Epithelial cell of esophagus (primary cell): ENCODE results near the gene LGALS3BP.

Source experiments
- DNase-seq: peaks from one replicate; pipeline ENCODE4 v3.0.0; 2010; ENCODE audit warnings: low read depth
- H3K4me3 ChIP-seq: 2 replicates; pipeline ENCODE4 v1.5.1; 2011; ENCODE audit warnings: mild to moderate bottlenecking, low read length, control low read depth
- TF ChIP-seq, protein P1 (sequence below): IDR thresholded peaks from 2 replicates; pipeline ENCODE4 v1.5.1; 2011; ENCODE audit warnings: low read depth, mild to moderate bottlenecking, low read length, control low read depth, inconsistent platforms; ENCODE audit not compliant: insufficient read depth; ENCODE audit errors: missing control alignments

Gene LGALS3BP

GRCh38 chr17:78997231-78997741 is 17.6 kb upstream of the LGALS3BP start:
- peak; percentile 77 for DNase-seq
- TF ChIP-seq, protein P1, sequence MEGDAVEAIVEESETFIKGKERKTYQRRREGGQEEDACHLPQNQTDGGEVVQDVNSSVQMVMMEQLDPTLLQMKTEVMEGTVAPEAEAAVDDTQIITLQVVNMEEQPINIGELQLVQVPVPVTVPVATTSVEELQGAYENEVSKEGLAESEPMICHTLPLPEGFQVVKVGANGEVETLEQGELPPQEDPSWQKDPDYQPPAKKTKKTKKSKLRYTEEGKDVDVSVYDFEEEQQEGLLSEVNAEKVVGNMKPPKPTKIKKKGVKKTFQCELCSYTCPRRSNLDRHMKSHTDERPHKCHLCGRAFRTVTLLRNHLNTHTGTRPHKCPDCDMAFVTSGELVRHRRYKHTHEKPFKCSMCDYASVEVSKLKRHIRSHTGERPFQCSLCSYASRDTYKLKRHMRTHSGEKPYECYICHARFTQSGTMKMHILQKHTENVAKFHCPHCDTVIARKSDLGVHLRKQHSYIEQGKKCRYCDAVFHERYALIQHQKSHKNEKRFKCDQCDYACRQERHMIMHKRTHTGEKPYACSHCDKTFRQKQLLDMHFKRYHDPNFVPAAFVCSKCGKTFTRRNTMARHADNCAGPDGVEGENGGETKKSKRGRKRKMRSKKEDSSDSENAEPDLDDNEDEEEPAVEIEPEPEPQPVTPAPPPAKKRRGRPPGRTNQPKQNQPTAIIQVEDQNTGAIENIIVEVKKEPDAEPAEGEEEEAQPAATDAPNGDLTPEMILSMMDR: no peak
- H3K4me3 ChIP-seq: no peak overlapping the region

- H3K4me3 ChIP-seq: no peak overlapping the region
- TF ChIP-seq, protein P1: no peak
- no peak for DNase-seq
These were observed 17.1 kb upstream of the LGALS3BP start for GRCh38 chr17:78996781-78997201.

GRCh38 chr17:78995761-78996451 is 16.2 kb upstream of the LGALS3BP start:
- no peak overlapping the region for H3K4me3 ChIP-seq
- no peak for DNase-seq
- TF ChIP-seq, protein P1: no peak

DNA sequence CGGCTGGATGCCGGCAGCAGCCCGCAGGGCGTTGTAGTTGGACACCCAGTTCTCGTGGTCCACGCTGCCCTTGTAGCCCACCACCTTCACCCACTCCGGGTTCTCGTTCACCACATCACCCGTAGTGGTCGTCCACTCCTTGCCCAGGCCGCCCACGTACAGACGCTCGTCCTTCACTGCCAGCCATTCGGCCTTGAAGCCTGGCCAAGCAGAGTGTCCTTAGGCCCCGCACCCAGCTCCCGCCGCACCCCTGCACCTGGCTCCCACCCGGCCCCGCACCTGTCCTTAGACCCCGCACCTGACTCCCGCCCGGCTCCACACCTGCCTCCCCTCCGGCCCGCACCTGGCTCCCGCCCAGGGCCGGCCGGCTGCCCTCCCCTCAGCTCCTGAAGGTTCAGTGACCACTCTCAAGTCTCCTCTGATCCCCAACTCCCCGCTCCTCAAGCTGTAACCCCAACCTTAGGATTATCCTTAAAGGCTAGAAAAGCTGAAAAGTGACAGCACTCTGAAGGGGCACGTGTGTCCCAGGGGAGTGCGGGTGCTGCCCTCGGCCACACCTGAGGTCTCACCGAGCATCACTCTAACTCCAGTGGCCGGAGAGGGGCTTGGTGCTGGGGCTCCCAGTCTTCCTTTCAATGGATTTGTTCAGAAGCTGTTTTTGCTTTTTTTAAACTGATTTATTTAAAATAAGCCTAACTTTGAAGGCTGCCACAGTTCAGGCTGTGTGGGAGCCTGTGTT is 15.5 kb upstream of the LGALS3BP start:
- no peak for DNase-seq
- no peak overlapping the region for H3K4me3 ChIP-seq
- TF ChIP-seq, protein P1: no peak

- TF ChIP-seq, protein P1: no peak
- no peak for DNase-seq
- no peak overlapping the region for H3K4me3 ChIP-seq
These were observed 14.4 kb upstream of the LGALS3BP start for GRCh38 chr17:78993981-78994671.

DNA sequence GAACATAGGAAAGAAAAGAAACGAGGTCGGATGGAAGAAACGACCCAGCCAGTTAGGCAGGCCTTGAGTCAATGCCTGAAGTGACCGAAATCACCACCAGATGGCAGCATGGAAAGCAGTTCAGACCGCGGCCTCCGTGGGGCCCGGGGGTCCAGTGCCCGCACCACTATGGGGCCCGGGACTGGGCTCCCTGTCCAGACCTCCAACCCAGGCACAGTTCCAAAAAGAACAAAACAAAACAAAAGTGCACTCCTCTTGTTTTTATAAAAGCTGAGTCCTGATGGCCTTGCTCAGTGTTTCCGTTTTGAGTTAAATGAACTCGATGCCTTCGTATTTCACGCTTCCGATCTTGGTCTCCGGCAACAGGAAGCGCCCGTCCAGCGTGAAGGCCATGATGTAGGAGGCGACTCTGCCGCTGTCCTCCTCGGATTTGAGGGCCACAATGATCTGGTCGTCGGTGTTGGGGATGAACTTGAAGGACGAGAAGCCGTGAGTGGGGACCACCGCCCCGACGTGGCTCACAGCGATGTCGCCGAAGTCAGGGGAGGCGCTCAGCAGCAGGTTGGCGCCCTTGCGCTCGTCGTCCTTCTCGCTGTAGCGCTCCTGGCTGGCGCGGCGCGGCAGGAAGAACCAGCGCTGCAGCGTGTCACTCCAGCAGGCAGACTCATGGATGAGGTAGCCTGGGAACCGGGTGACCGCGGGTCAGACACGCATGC is 13.7 kb upstream of the LGALS3BP start:
- no peak overlapping the region for H3K4me3 ChIP-seq
- DNase-seq: peak; percentile 57
- TF ChIP-seq, protein P1: peak; percentile 79
